Spleen (tissue), 11 donors: ENCODE data around the gene LHB. TPM values are rescaled to one million over a fixed set of nuclear protein-coding genes. Genes with fewer than 3 reads are reported as not detected.

Experiments used
- DNase-seq: peaks from one replicate; pipeline ENCODE4 v3.0.0-alpha.2; 2020
- H3K27ac ChIP-seq, 8 donors: fragments of 200-600 bp; sonication (generic) in 7 of 8; 1 replicate in 4 of 8; 2 replicates in 4 of 8; pipeline versions ENCODE4 v1.5.0 to v1.8.0; 2016 to 2021; ENCODE audit warnings: inconsistent platforms in 4 of 8, mild to moderate bottlenecking in 4 of 8, moderate library complexity in 1 of 8
- H3K27me3 ChIP-seq, 7 donors: fragments of 200-600 bp; sonication (generic) in 6 of 7; replicated peaks in 1 of 7; 1 replicate in 4 of 7; 2 replicates in 3 of 7; pipeline versions ENCODE4 v1.5.0 to v1.8.0; 2016 to 2021; ENCODE audit warnings: inconsistent platforms in 3 of 7, mild to moderate bottlenecking in 1 of 7
- H3K36me3 ChIP-seq, 6 donors: fragments of 200-600 bp; sonication (generic) in 5 of 6; 1 replicate in 4 of 6; 2 replicates in 2 of 6; pipeline versions ENCODE4 v1.5.0 to v1.8.0; 2016 to 2021; ENCODE audit warnings: inconsistent platforms in 2 of 6
- H3K4me1 ChIP-seq, 6 donors: fragments of 200-600 bp; sonication (generic) in 5 of 6; 1 replicate in 3 of 6; 2 replicates in 3 of 6; pipeline versions ENCODE4 v1.5.0 to v1.8.0; 2016 to 2021; ENCODE audit warnings: inconsistent platforms in 3 of 6
- H3K4me3 ChIP-seq, 8 donors: fragments of 200-600 bp; sonication (generic) in 7 of 8; 1 replicate in 4 of 8; 2 replicates in 4 of 8; pipeline versions ENCODE4 v1.5.0 to v1.8.0; 2016 to 2021; ENCODE audit warnings: inconsistent platforms in 4 of 8, mild to moderate bottlenecking in 4 of 8, moderate library complexity in 2 of 8
- H3K9me3 ChIP-seq, 8 donors: fragments of 200-600 bp; sonication (generic) in 7 of 8; 1 replicate in 4 of 8; 2 replicates in 4 of 8; pipeline versions ENCODE4 v1.5.0 to v1.8.0; 2016 to 2021; ENCODE audit warnings: inconsistent platforms in 4 of 8
- POLR2A ChIP-seq, 3 donors: fragments of 450-650 bp; IDR thresholded peaks; one replicate each; pipeline ENCODE4 v1.5.1; 2017; ENCODE audit warnings: antibody characterized with exemption in 3 of 3, mild to moderate bottlenecking in 1 of 3
- WGBS, 5 donors: extraction: QIAGEN DNeasy Blood & Tissue Kit in 3 of 5; methylation state at CpG; one replicate each; pipeline versions ENCODE4 v1.1.5 to v1.1.7; 2013 to 2018; 5-methylcytosine and 5-hydroxymethylcytosine counted together
- intact Hi-C: fragments of 100-400 bp; cut with DNase I; formaldehyde crosslinking; loops from one replicate; pipeline ENCODE4 v1.15.0; 2023; ENCODE audit warnings: low total_unique reads
- microRNA-seq, 3 donors: library from miRNA; unstranded; fragments of <30 nt; microRNA quantifications; one replicate each; pipeline versions ENCODE4 to v1.1.0, GENCODE V29; 2019 to 2020
- polyA plus RNA-seq, 3 donors: library from polyadenylated mRNA; stranded (reverse); fragments of 200-250 nt; gene quantifications; one replicate each; pipeline ENCODE4 v1.2.1, GENCODE V29; 2013
- small RNA-seq, 4 donors: library from RNA; depleted of rRNA; stranded (forward); fragments of <200 nt; gene quantifications; one replicate each; pipeline ENCODE3, GENCODE V24; 2016
- total RNA-seq, 7 donors: library from RNA; depleted of rRNA in 3 of 7; stranded (reverse); fragments of >200 nt in 3 of 7; fragmentation: NEBNext Ultra II Directional in 4 of 7; extraction: Animal tissue kit (Norgen Biotek cat#: 25700) in 4 of 7; gene quantifications; one replicate each; pipeline versions ENCODE4 v1.1.0 to v1.2.1, GENCODE V29; 2016 to 2021
- TF ChIP-seq, protein P1 (sequence below), 11 experiments: fragments of 200-600 bp in 7 of 11; fragments of 450-650 bp in 4 of 11; sonication (generic) in 4 of 11; IDR thresholded peaks in 8 of 11; conservative IDR thresholded peaks in 3 of 11; 1 replicate in 7 of 11; 2 replicates in 4 of 11; pipeline versions ENCODE4 v1.4.0 to v1.8.0; 2016 to 2021; ENCODE audit warnings: antibody characterized with exemption in 11 of 11, inconsistent platforms in 4 of 11, mild to moderate bottlenecking in 1 of 11
- donor health status: healthy with polysubstance abuse.
- donor health status: DM: no; HTN: no; CAD: no; lungs with moderate emphysema.
- donor health status: DM: no; HTN: no; CAD: no.
- donor health status: Bipolar disorder and iron deficiency.
- donor health status: healthy.
- donor health status: DM: no; HTN: no; CAD: no.
- donor health status: DM: yes; HTN: yes; CAD: no.

LHB gene
- total and polyA plus RNA-seq, 10 donors: 0.50 to 1.5 (median 1.1) TPM; not detected in 6

DNA sequence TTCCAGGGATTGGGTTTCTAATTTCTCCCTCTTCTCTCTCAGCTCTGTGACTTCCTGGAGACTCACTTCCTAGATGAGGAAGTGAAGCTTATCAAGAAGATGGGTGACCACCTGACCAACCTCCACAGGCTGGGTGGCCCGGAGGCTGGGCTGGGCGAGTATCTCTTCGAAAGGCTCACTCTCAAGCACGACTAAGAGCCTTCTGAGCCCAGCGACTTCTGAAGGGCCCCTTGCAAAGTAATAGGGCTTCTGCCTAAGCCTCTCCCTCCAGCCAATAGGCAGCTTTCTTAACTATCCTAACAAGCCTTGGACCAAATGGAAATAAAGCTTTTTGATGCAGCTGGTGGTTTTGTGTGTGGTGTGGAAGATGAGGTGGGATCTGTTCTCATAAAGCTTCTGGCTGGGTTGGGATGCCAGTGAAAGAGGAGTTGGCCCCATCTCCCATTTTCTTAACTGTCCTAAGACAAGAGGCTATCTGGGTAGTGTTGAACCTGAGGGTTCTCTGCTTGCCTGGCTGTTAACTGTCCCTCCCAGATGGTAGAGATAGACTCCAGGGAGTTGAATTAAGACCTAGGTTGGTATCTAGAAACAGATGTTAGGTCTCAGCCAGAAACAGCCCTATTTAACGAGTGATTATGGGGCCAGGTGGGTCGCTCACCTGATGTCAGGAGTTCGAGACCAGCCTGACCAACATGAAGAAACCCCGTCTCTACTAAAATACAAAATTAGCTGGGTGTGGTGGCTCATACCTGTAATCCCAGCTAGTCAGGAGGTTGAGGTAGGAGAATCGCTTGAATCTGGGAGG, 50.1 kb downstream of the LHB start:
- H3K9me3 ChIP-seq: no peaks in the 10 kb centered on the region
- H3K27ac ChIP-seq: peak overlapping the region; percentile 81 to 98 (median 97)
- 73 to 88% (median 77%) methylated on average over 10 of the region's 10 CpGs for WGBS, 5 donors
- no peaks in the 10 kb centered on the region for H3K27me3 ChIP-seq
- peak overlapping the region; percentile 74 to 99 (median 92) for H3K4me3 ChIP-seq
- peaks cover 35 to 88% (median 72%) of the 10 kb centered on the region in 6 donors for H3K4me1 ChIP-seq
- peaks cover 3 to 57% (median 40%) of the 10 kb centered on the region in 6 donors for H3K36me3 ChIP-seq
- TF ChIP-seq, protein P1, sequence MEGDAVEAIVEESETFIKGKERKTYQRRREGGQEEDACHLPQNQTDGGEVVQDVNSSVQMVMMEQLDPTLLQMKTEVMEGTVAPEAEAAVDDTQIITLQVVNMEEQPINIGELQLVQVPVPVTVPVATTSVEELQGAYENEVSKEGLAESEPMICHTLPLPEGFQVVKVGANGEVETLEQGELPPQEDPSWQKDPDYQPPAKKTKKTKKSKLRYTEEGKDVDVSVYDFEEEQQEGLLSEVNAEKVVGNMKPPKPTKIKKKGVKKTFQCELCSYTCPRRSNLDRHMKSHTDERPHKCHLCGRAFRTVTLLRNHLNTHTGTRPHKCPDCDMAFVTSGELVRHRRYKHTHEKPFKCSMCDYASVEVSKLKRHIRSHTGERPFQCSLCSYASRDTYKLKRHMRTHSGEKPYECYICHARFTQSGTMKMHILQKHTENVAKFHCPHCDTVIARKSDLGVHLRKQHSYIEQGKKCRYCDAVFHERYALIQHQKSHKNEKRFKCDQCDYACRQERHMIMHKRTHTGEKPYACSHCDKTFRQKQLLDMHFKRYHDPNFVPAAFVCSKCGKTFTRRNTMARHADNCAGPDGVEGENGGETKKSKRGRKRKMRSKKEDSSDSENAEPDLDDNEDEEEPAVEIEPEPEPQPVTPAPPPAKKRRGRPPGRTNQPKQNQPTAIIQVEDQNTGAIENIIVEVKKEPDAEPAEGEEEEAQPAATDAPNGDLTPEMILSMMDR (IDR thresholded peaks at IDR 0.05 in 8 of 11, conservative IDR thresholded peaks at IDR 0.05 in 3 of 11): no peak
- TF ChIP-seq POLR2A (IDR thresholded peaks at IDR 0.05): peak in 1 of 3 donors; percentile 2
- intact Hi-C loops: loop anchor here (10.0 kb wide), 1 partner anchor 92 kb away; the partner anchor contains the start of gene PPP1R15A
- DNase-seq: peak; percentile 84

Small RNA genes lying within 50 kb of the gene (microRNA-seq; reads per million reads assigned to microRNA genes)
- 0 reads per million in 3 donors for gene MIR6798

Small RNA genes lying within 50 kb of the gene (small RNA-seq; reads per million reads assigned to genes)
- 0 reads per million in 4 donors for gene MIR6798

Other genes starting within 250 kb of the LHB start
- 10 to 100 TPM; 15.5 to 25.3 (median 20.4) TPM for gene BCAT2, start 206.1 kb downstream of the LHB start, total RNA-seq
- 10 to 100 TPM; 25.5 to 31.7 (median 29.4) TPM for gene BCAT2, start 206.1 kb downstream of the LHB start, polyA plus RNA-seq
- gene HSD17B14, start 180.6 kb downstream of the LHB start, total RNA-seq: 10 to 100 TPM in 3 of 7 donors, 1 to 10 TPM in 4; 2.4 to 14.7 (median 8.1) TPM
- 10 to 100 TPM; 10.1 to 16.5 (median 11.2) TPM for gene HSD17B14, start 180.6 kb downstream of the LHB start, polyA plus RNA-seq
- gene PLEKHA4, start 148.5 kb downstream of the LHB start, total RNA-seq: 10 to 100 TPM in 6 of 7 donors, 1 to 10 TPM in 1; 8.6 to 24.2 (median 16.0) TPM
- gene PLEKHA4, start 148.5 kb downstream of the LHB start, polyA plus RNA-seq: 10 to 100 TPM; 12.2 to 20.6 (median 13.8) TPM
- 10 to 100 TPM; 30.2 to 74.2 (median 47.6) TPM for gene PPP1R15A, start 144.7 kb downstream of the LHB start, total RNA-seq
- gene PPP1R15A, start 144.7 kb downstream of the LHB start, polyA plus RNA-seq: 10 to 100 TPM; 18.5 to 54.5 (median 21.5) TPM
- gene TULP2, start 118.3 kb downstream of the LHB start, total RNA-seq: 1 to 10 TPM in 3 of 7 donors, under 1 TPM in 3, not detected in 1; 0.34 to 5.0 (median 1.3) TPM
- under 1 TPM in 2 of 3 donors, not detected in 1; 0.14 to 0.32 TPM for gene TULP2, start 118.3 kb downstream of the LHB start, polyA plus RNA-seq
- gene NUCB1, start 116.8 kb downstream of the LHB start, total RNA-seq: 100 to 1,000 TPM; 217 to 321 (median 268) TPM
- 100 to 1,000 TPM in 1 of 3 donors, 10 to 100 TPM in 2; 67.6 to 125 (median 72.4) TPM for gene NUCB1, start 116.8 kb downstream of the LHB start, polyA plus RNA-seq
- 1 to 10 TPM in 4 of 7 donors, under 1 TPM in 2, not detected in 1; 0.51 to 4.5 (median 2.5) TPM for gene DHDH, start 83.4 kb downstream of the LHB start, total RNA-seq
- gene DHDH, start 83.4 kb downstream of the LHB start, polyA plus RNA-seq: 1 to 10 TPM; 1.2 to 2.6 (median 1.2) TPM
- gene BAX, start 62.2 kb downstream of the LHB start, total RNA-seq: 100 to 1,000 TPM in 6 of 7 donors, 10 to 100 TPM in 1; 65.9 to 158 (median 113) TPM
- gene BAX, start 62.2 kb downstream of the LHB start, polyA plus RNA-seq: 100 to 1,000 TPM; 131 to 219 (median 177) TPM
- gene FTL, start 51.8 kb downstream of the LHB start, total RNA-seq: over 10,000 TPM in 2 of 7 donors, 1,000 to 10,000 TPM in 5; 4,960 to 10,995 (median 6,703) TPM
- gene FTL, start 51.8 kb downstream of the LHB start, polyA plus RNA-seq: over 10,000 TPM in 1 of 3 donors, 1,000 to 10,000 TPM in 2; 5,646 to 14,078 (median 8,665) TPM
- 10 to 100 TPM; 23.3 to 47.1 (median 32.1) TPM for gene GYS1, start 23.8 kb downstream of the LHB start, total RNA-seq
- gene GYS1, start 23.8 kb downstream of the LHB start, polyA plus RNA-seq: 10 to 100 TPM; 11.9 to 20.0 (median 15.1) TPM
- 10 to 100 TPM; 32.0 to 46.9 (median 38.4) TPM for gene RUVBL2, start 23.2 kb downstream of the LHB start, total RNA-seq
- 10 to 100 TPM; 46.7 to 58.4 (median 53.5) TPM for gene RUVBL2, start 23.2 kb downstream of the LHB start, polyA plus RNA-seq
- gene CGB3, start 7.2 kb upstream of the LHB start, total RNA-seq: not detected
- not detected for gene CGB3, start 7.2 kb upstream of the LHB start, polyA plus RNA-seq
- not detected for gene CGB2, start 14.8 kb upstream of the LHB start, total RNA-seq
- gene CGB2, start 14.8 kb upstream of the LHB start, polyA plus RNA-seq: not detected
- not detected for gene CGB1, start 19.8 kb upstream of the LHB start, total RNA-seq
- gene CGB1, start 19.8 kb upstream of the LHB start, polyA plus RNA-seq: under 1 TPM in 1 of 3 donors, not detected in 2; 0.35 TPM
- gene CGB5, start 26.8 kb upstream of the LHB start, total RNA-seq: not detected
- gene CGB5, start 26.8 kb upstream of the LHB start, polyA plus RNA-seq: not detected
- not detected for gene CGB8, start 32.0 kb upstream of the LHB start, total RNA-seq
- gene CGB8, start 32.0 kb upstream of the LHB start, polyA plus RNA-seq: not detected
- gene CGB7, start 40.7 kb upstream of the LHB start, total RNA-seq: not detected
- gene CGB7, start 40.7 kb upstream of the LHB start, polyA plus RNA-seq: under 1 TPM in 2 of 3 donors, not detected in 1; 0.03 to 0.06 TPM
- not detected for gene NTF4, start 47.7 kb upstream of the LHB start, total RNA-seq
- not detected for gene NTF4, start 47.7 kb upstream of the LHB start, polyA plus RNA-seq
- not detected for gene KCNA7, start 55.6 kb upstream of the LHB start, total RNA-seq
- gene KCNA7, start 55.6 kb upstream of the LHB start, polyA plus RNA-seq: under 1 TPM in 1 of 3 donors, not detected in 2; 0.02 TPM
- 100 to 1,000 TPM; 238 to 337 (median 270) TPM for gene SNRNP70, start 68.4 kb upstream of the LHB start, total RNA-seq
- gene SNRNP70, start 68.4 kb upstream of the LHB start, polyA plus RNA-seq: 100 to 1,000 TPM; 198 to 559 (median 421) TPM
- gene LIN7B, start 97.3 kb upstream of the LHB start, total RNA-seq: 1 to 10 TPM; 2.7 to 9.6 (median 5.5) TPM
- gene LIN7B, start 97.3 kb upstream of the LHB start, polyA plus RNA-seq: 1 to 10 TPM; 7.2 to 9.5 (median 9.2) TPM
- gene C19orf73, start 102.1 kb upstream of the LHB start, total RNA-seq: 1 to 10 TPM in 4 of 7 donors, under 1 TPM in 2, not detected in 1; 0.70 to 5.4 (median 1.6) TPM
- gene C19orf73, start 102.1 kb upstream of the LHB start, polyA plus RNA-seq: 1 to 10 TPM; 3.9 to 5.5 (median 4.2) TPM
- gene PPFIA3, start 102.5 kb upstream of the LHB start, total RNA-seq: 1 to 10 TPM; 3.6 to 9.5 (median 5.4) TPM
- gene PPFIA3, start 102.5 kb upstream of the LHB start, polyA plus RNA-seq: 10 to 100 TPM in 1 of 3 donors, 1 to 10 TPM in 2; 6.9 to 17.2 (median 8.4) TPM
- under 1 TPM in 2 of 7 donors, not detected in 5; 0.27 to 0.47 TPM for gene HRC, start 138.3 kb upstream of the LHB start, total RNA-seq
- gene HRC, start 138.3 kb upstream of the LHB start, polyA plus RNA-seq: under 1 TPM; 0.07 to 0.27 (median 0.22) TPM
- 10 to 100 TPM in 5 of 7 donors, 1 to 10 TPM in 2; 3.6 to 28.7 (median 13.2) TPM for gene TRPM4, start 140.7 kb upstream of the LHB start, total RNA-seq
- gene TRPM4, start 140.7 kb upstream of the LHB start, polyA plus RNA-seq: 10 to 100 TPM in 1 of 3 donors, 1 to 10 TPM in 2; 3.3 to 18.7 (median 4.6) TPM